H1 (cell line): Measurements from ENCODE around the gene ABHD14A.

Experiments used
- ASH2L ChIP-seq: fragments of 200-600, 300-600 bp; sonication (generic); IDR thresholded peaks from one replicate; pipeline ENCODE4 v1.7.1; 2017; ENCODE audit warnings: low read length
- CEBPB ChIP-seq: IDR thresholded peaks from 2 replicates; pipeline ENCODE4 v1.6.1; 2012; ENCODE audit warnings: low read depth, low read length
- CHD2 ChIP-seq: IDR thresholded peaks from 2 replicates; pipeline ENCODE4 v1.6.1; 2012; ENCODE audit warnings: low read length, improper control_type of control experiment
- EP300 ChIP-seq, 2 experiments: IDR thresholded peaks; 1 replicate in 1 of 2; 2 replicates in 1 of 2; pipeline ENCODE4 v1.6.1; 2011 to 2012; ENCODE audit warnings: low read depth in 2 of 2, low read length in 2 of 2, mild to moderate bottlenecking in 2 of 2, borderline replicate concordance in 1 of 2, inconsistent platforms in 1 of 2, moderate library complexity in 1 of 2
- POLR2A ChIP-seq, 2 experiments: IDR thresholded peaks; 1 replicate in 1 of 2; 2 replicates in 1 of 2; pipeline ENCODE4 v1.6.1; 2011; ENCODE audit warnings: low read depth in 2 of 2, low read length in 2 of 2, mild to moderate bottlenecking in 2 of 2; ENCODE audit errors: control extremely low read depth in 1 of 2
- POLR2AphosphoS5 ChIP-seq: IDR thresholded peaks from 2 replicates; pipeline ENCODE4 v1.6.1; 2011; ENCODE audit warnings: low read depth, low read length
- RAD21 ChIP-seq, 2 experiments: IDR thresholded peaks in 1 of 2; conservative IDR thresholded peaks in 1 of 2; 2 replicates each; pipeline ENCODE4 v1.6.1; 2011; ENCODE audit warnings: low read depth in 2 of 2, low read length in 2 of 2, improper control_type of control experiment in 1 of 2, inconsistent platforms in 1 of 2, mild to moderate bottlenecking in 1 of 2, moderate library complexity in 1 of 2
- RXRA ChIP-seq: IDR thresholded peaks from 2 replicates; pipeline ENCODE4 v1.6.1; 2011; ENCODE audit warnings: low read depth, mild to moderate bottlenecking, low read length, moderate library complexity; ENCODE audit not compliant: insufficient read depth
- SP1 ChIP-seq: IDR thresholded peaks from 2 replicates; pipeline ENCODE4 v1.6.1; 2011; ENCODE audit warnings: low read depth, low read length
- TAF1 ChIP-seq: IDR thresholded peaks from 2 replicates; pipeline ENCODE4 v1.6.1; 2011; ENCODE audit warnings: mild to moderate bottlenecking, low read depth, low read length
- TCF12 ChIP-seq: IDR thresholded peaks from 2 replicates; pipeline ENCODE4 v1.6.1; 2011; ENCODE audit warnings: low read depth, mild to moderate bottlenecking, low read length
- TF ChIP-seq, protein P1 (sequence below), 3 experiments: IDR thresholded peaks; 1 replicate in 2 of 3; 2 replicates in 1 of 3; pipeline versions ENCODE4 v1.5.1 to v1.6.1; 2011; ENCODE audit warnings: low read length in 3 of 3, mild to moderate bottlenecking in 3 of 3, inconsistent platforms in 2 of 3, low read depth in 1 of 3, moderate library complexity in 1 of 3; ENCODE audit not compliant: insufficient read depth in 1 of 3; ENCODE audit errors: control extremely low read depth in 1 of 3
- TF ChIP-seq, protein P2 (sequence below): IDR thresholded peaks from 2 replicates; pipeline ENCODE4 v1.6.1; 2012; ENCODE audit warnings: inconsistent platforms

DNA sequence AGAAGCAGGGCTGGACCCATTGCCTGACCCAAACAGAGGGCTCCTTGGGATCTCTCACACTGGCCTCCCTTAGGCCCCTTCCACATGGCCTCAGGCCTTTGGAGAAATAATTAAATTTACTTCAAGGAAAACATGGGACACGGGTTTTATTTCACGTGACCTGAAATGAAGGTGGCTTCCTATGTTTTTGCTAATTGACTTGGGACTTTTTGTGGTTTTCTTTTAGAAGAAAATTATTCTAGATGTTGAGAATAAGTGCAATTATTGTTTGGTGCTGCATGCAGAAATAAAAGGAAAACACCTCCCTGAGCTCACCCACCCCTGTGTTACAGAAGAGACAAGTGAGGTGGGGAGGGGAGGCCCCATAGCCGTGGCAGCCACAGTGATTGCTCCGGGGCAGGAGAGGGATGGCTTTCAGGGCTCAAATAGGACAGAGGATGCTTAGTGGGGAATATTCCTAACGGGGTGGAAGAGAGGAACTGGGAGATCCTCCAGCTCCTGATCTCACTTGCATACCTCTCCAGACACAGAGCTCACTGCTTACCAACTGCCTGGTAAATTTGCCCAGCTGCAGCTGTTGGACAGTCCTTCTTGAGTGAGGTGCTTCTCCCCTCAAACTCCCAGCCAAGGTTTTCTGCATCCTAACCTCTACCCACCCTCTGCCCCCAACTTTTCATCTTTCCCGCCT, 50.0 kb downstream of the ABHD14A start:
- TF ChIP-seq POLR2A (IDR thresholded peaks at IDR 0.05; ENCODE audit: control extremely low read depth in 1 of 2, low read depth in 2 of 2, low read length in 2 of 2) (no peak), CEBPB (no peak), RXRA (no peak), RAD21 (IDR thresholded peaks at IDR 0.05 in 1 of 2, conservative IDR thresholded peaks at IDR 0.05 in 1 of 2; ENCODE audit: low read depth in 2 of 2, low read length in 2 of 2) (no peak), ASH2L (no peak), TCF12 (no peak), TAF1 (no peak), SP1 (no peak), EP300 (IDR thresholded peaks at IDR 0.05; ENCODE audit: borderline replicate concordance in 1 of 2, low read depth in 2 of 2, low read length in 2 of 2) (no peak), POLR2AphosphoS5 (no peak), CHD2 (no peak)
- TF ChIP-seq, protein P1, sequence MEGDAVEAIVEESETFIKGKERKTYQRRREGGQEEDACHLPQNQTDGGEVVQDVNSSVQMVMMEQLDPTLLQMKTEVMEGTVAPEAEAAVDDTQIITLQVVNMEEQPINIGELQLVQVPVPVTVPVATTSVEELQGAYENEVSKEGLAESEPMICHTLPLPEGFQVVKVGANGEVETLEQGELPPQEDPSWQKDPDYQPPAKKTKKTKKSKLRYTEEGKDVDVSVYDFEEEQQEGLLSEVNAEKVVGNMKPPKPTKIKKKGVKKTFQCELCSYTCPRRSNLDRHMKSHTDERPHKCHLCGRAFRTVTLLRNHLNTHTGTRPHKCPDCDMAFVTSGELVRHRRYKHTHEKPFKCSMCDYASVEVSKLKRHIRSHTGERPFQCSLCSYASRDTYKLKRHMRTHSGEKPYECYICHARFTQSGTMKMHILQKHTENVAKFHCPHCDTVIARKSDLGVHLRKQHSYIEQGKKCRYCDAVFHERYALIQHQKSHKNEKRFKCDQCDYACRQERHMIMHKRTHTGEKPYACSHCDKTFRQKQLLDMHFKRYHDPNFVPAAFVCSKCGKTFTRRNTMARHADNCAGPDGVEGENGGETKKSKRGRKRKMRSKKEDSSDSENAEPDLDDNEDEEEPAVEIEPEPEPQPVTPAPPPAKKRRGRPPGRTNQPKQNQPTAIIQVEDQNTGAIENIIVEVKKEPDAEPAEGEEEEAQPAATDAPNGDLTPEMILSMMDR (IDR thresholded peaks at IDR 0.05; ENCODE audit: control extremely low read depth in 1 of 3, insufficient read depth in 1 of 3, low read depth in 1 of 3, low read length in 3 of 3), result no peak
- TF ChIP-seq, protein P2, sequence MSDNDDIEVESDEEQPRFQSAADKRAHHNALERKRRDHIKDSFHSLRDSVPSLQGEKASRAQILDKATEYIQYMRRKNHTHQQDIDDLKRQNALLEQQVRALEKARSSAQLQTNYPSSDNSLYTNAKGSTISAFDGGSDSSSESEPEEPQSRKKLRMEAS, result no peak
